GM12874 (cell line): ENCODE measurements around the gene ABCG4.

Source experiments
- TF ChIP-seq, protein P1 (sequence below): IDR thresholded peaks from 2 replicates; pipeline ENCODE4 v1.5.1; 2011; ENCODE audit warnings: low read depth, mild to moderate bottlenecking, control low read depth, low read length, moderate library complexity; ENCODE audit not compliant: insufficient read depth

The ABCG4 gene

DNA sequence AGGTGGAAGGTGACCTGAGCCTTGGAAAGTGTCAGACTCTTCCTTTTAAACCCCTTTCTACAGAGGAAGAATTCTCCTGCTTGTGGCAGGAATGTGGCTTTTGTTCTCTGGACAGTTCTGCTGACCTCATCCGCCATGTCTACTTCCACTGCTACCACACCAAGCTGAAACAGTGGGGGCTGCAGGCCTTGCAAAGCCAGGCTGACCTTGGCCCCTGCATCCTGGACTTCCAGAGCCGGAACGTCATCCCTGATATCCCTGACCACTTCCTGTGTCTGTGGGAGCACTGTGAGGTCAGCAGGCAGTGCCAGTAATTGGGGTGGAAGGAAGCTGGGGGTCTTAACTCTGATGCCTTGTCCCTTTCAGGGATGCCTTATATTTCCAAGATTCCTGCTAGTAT is 18.2 kb upstream of the ABCG4 start:
- TF ChIP-seq, protein P1, sequence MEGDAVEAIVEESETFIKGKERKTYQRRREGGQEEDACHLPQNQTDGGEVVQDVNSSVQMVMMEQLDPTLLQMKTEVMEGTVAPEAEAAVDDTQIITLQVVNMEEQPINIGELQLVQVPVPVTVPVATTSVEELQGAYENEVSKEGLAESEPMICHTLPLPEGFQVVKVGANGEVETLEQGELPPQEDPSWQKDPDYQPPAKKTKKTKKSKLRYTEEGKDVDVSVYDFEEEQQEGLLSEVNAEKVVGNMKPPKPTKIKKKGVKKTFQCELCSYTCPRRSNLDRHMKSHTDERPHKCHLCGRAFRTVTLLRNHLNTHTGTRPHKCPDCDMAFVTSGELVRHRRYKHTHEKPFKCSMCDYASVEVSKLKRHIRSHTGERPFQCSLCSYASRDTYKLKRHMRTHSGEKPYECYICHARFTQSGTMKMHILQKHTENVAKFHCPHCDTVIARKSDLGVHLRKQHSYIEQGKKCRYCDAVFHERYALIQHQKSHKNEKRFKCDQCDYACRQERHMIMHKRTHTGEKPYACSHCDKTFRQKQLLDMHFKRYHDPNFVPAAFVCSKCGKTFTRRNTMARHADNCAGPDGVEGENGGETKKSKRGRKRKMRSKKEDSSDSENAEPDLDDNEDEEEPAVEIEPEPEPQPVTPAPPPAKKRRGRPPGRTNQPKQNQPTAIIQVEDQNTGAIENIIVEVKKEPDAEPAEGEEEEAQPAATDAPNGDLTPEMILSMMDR = no peak

DNA sequence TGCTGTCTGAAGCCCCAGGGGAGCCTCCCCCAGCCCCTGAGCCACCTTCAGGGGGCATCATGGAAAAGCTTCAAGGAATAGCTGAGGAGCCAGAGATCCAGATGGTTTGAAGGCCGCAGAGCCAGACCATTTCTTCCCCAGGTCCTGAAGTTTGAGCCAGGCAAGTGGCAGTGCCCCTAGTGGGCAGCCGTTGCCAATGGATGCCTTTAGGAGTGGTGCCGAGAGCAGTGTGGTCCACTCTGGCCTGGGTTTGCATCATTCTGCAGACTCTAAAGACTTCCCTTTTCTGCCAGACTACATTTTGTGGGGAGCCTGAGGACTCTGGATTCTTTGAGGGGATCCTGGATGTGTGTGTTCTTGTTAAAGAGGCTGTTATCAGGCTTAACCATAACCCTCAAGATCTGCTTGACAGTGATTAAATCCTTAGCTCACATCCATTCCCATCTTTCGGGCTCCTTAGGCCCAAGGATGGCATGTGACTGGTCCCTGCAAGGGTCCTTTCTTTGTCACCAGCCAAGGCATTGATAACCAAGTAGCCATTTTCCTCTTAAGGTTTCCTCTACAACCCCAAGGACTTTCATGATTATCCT is 14.4 kb upstream of the ABCG4 start:
- TF ChIP-seq, protein P1 = peak; percentile 73

DNA sequence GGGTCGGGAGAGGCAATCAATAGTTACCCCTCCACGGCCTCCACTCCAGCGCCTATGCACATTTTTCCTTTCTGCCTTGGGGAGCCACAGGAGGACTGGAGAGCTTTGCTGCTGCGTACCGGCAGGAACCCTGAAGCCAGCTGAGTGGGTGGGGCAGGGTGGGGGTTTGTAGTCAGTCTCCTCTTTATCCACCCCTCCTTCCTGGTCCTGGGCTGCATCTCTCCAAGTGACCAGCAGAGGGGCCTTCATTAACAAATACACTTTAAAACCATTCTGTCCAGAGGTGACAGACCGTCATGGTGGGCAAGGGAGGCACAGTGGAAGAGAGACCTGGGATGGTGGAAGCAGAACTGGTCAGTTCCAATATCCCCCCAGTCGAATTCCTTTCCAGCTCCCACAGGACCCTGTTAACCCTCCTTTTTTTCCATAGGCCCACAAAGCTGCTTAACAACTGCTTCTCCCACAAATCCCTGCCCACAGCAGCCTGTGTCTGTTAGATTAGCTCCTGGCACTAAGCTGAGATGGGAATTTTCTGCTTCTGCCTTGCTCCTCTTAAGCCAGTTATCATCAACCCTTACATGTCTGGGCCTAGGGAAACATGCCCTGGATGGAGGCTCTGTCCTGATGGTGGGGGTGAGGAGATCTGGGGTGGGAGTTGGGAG is 3.9 kb upstream of the ABCG4 start:
- TF ChIP-seq, protein P1 = peak; percentile 67

DNA sequence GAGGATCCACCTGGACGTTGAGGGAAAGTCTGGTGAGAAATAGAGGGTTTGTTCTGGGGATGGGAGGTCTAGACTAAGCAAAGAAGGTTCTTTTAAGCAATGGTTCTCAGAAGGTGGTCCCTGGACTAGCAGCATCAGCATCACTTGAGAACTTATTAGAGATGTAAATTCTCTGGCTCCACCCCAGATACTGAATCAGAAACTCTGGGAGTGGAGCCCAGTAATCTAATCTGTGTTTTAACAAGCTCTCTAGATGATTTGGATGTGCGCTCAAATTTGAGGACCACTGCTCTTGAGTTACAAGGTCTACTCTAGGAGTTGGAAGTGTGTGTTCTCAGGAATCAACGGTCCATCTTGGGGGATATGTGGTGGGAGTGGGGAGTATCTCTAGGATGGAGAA is 3.3 kb upstream of the ABCG4 start:
- TF ChIP-seq, protein P1 = no peak

DNA sequence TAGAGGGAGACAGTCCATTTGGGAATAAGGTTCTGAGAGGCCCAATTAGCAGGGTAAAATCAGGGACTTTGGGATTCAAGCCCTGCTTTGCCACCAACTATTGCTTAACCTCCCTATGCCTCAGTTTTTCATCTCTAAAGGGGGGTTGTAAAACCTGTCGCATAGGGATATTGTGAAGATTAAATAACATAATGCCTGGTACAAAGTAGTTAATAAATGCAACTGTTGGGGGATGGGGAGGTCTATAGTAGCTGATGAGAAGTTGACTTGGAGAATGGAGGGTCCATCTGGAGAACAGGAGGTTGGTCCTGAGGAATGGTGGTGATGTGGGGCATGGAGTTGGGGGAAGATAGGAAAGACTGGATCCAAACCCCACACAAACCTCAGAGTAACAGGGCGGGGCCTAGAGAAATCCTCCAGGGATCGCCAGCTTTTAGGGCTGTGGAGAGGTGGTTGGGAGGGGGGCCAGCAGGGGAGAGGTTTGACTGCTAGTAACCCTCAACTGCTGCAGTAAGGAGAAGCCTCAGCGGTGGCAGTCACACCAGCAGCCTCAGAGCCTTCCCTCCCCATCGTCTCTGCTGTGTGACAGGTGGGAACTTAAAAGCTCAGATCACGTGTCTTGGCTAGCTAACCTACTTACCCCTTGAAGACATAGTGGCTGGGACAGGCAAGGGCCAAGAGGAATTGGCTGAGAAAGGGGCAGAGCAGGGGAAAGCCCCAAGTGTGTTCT is 1.1 kb upstream of the ABCG4 start:
- TF ChIP-seq, protein P1 = no peak

DNA sequence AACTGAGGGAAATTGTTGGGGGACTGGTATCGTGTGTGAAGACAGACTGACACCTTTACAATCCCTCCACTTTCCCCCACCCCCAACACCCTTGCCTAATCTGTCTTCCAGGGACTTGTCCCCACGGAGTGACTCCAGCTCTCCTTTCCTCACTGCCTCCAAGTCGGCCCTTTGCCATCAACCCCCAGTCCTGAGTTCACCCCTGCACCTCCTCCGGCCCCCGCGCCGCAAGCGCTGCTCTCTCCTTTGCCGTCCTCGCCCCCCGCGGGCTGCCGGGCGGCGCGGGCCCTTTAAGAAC is 183 bp upstream of the ABCG4 start:
- TF ChIP-seq, protein P1 = no peak

DNA sequence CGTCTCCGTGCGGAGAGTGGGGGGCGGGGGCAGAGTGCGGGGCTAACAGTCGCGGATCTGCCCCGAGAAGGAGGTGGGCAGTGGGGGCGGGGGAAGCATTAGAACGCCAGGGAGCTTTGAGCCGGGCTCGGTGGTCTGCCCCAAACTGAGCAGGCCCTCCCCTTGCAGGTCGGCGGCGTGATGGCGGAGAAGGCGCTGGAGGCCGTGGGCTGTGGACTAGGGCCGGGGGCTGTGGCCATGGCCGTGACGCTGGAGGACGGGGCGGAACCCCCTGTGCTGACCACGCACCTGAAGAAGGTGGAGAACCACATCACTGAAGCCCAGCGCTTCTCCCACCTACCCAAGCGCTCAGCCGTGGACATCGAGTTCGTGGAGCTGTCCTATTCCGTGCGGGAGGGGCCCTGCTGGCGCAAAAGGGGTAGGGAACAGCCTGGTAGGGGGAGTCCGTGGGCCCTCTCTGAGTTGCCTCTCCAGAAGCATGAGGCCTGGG is 979 bp downstream of the ABCG4 start:
- TF ChIP-seq, protein P1 = no peak
